ENCODE data around the gene TCF7L1. TPM values are rescaled to one million over a fixed set of nuclear protein-coding genes. Genes with fewer than 3 reads are reported as not detected.
A peak's percentile ranks its signal among the peaks of the same experiment; 100 is the strongest.

Gene TCF7L1
- polyA plus RNA-seq, 3 donors, result 0.05 to 0.09 TPM; not detected in 1

DNA sequence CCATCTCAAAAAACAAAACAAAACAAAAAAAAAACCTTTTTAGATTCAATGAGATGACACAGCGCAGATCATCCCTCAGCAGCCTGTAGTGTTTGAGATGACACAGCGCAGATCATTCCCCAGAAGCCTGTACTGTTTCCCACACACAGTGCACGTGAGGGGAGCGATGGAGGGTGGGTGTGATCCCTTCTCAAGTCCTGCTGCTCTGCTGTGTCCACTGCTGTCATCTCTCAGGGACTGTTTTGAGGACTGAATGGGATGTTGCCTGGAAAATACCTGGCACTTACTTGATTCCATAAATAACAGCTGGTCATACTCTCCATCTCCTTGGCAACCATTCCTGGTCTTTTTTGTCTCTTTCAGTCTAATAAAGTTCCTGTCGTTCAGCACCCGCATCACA, 168.9 kb downstream of the TCF7L1 start:
- H4K20me1 ChIP-seq (ENCODE audit: insufficient read depth, low read length), result no peaks in the 10 kb centered on the region
- H3K79me2 ChIP-seq (ENCODE audit: insufficient read depth, low read length), result no peaks in the 10 kb centered on the region
- Mint-ChIP-seq H3K27me3 (ENCODE audit: low read depth in 3 of 3) (peaks cover 7 to 13% (median 8%) of the 10 kb centered on the region in 3 donors), H3K36me3 (no peaks in the 10 kb centered on the region), H3K9me3 (no peaks in the 10 kb centered on the region), H3K4me1 (peaks cover 10% of the 10 kb centered on the region), H3K27ac (no peak overlapping the region), H3K4me3 (no peak overlapping the region)
- H3K4me1 ChIP-seq (ENCODE audit: control insufficient read depth in 1 of 2, insufficient read depth in 2 of 2, low read length in 2 of 2), result peaks cover 12% of the 10 kb centered on the region in 2 donors
- intact Hi-C loops (cut with micrococcal nuclease), result loop anchor here (2.0 to 5.0 kb wide), 2 partner anchors 35 to 37 kb away; no protein-coding TSS in a partner anchor
- TF ChIP-seq CTCF (IDR thresholded peaks at IDR 0.05), result no peak
- DNase-seq, result no peak
- no peaks in the 10 kb centered on the region for H3K9me3 ChIP-seq (replicated peaks in 1 of 2; ENCODE audit: control insufficient read depth in 1 of 2, insufficient read depth in 1 of 2, low read length in 2 of 2)
- no peak overlapping the region for H3K4me2 ChIP-seq (replicated peaks; ENCODE audit: extremely low read depth, low read length, poor library complexity, severe bottlenecking)
- H3K9ac ChIP-seq (ENCODE audit: insufficient read depth, low read length, poor library complexity, severe bottlenecking), result no peak overlapping the region
- H3K27me3 ChIP-seq (ENCODE audit: control insufficient read depth in 2 of 2, insufficient read depth in 2 of 2, low read length in 2 of 2), result no peaks in the 10 kb centered on the region
- no peaks in the 10 kb centered on the region for H3K36me3 ChIP-seq (replicated peaks in 1 of 2; ENCODE audit: control insufficient read depth in 1 of 2, insufficient read depth in 2 of 2, low read length in 2 of 2)
- 96% methylated on average over 3 of the region's 6 CpGs for WGBS (ENCODE audit: insufficient coverage)
- H3K4me3 ChIP-seq (replicated peaks in 1 of 3; ENCODE audit: low read depth in 2 of 3, low read length in 3 of 3), result no peak overlapping the region
- H2AFZ ChIP-seq (ENCODE audit: insufficient read depth, low read depth, low read length, poor library complexity, severe bottlenecking), result no peak overlapping the region
- H3K27ac ChIP-seq (ENCODE audit: low read depth in 1 of 2, low read length in 2 of 2), result no peak overlapping the region

DNA sequence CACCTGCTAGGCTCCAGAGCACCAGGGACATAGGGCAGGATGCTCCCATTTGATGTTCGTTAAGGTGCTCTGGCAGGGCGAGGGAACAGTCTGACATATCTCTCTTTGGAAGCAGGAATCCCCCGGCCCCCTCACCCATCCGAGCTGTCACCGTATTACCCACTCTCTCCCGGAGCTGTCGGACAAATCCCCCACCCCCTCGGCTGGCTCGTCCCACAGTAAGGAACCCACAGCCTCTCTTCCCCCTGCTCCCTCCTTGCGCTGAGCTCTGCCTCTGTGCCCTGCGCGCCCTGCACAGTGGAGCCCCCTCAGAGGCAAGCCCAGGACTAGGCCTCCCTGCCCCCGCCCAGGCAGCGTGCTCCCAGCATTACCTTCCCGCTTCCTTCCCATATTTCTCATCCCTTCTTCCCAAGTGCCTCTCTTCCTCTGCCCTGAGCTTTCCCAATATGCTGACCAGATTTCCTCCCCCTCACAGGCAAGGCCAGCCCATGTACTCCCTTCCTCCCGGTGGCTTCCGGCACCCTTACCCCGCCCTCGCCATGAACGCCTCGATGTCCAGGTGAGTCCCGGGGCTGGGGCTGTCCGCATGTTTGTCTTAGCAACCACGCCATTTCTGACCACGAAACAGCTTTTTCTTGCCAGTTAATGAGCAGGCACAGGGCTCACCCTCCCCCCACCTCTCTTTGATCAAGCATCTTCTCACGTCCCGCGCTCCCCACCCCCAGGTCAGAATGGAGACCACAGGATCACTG, 170.8 kb downstream of the TCF7L1 start:
- DNase-seq, result no peak
- Histone ChIP-seq H2AFZ (ENCODE audit: insufficient read depth, low read depth, low read length, poor library complexity, severe bottlenecking) (no peak overlapping the region), H3K4me1 (ENCODE audit: control insufficient read depth in 1 of 2, insufficient read depth in 2 of 2, low read length in 2 of 2) (peaks cover 28 to 31% of the 10 kb centered on the region in 2 donors), H3K27ac (ENCODE audit: low read depth in 1 of 2, low read length in 2 of 2) (no peak overlapping the region), H3K9me3 (replicated peaks in 1 of 2; ENCODE audit: control insufficient read depth in 1 of 2, insufficient read depth in 1 of 2, low read length in 2 of 2) (no peaks in the 10 kb centered on the region), H3K79me2 (ENCODE audit: insufficient read depth, low read length) (no peaks in the 10 kb centered on the region), H3K4me3 (replicated peaks in 1 of 3; ENCODE audit: low read depth in 2 of 3, low read length in 3 of 3) (no peak overlapping the region), H4K20me1 (ENCODE audit: insufficient read depth, low read length) (no peaks in the 10 kb centered on the region), H3K27me3 (ENCODE audit: control insufficient read depth in 2 of 2, insufficient read depth in 2 of 2, low read length in 2 of 2) (no peaks in the 10 kb centered on the region), H3K4me2 (replicated peaks; ENCODE audit: extremely low read depth, low read length, poor library complexity, severe bottlenecking) (no peak overlapping the region), H3K36me3 (replicated peaks in 1 of 2; ENCODE audit: control insufficient read depth in 1 of 2, insufficient read depth in 2 of 2, low read length in 2 of 2) (no peaks in the 10 kb centered on the region), H3K9ac (ENCODE audit: insufficient read depth, low read length, poor library complexity, severe bottlenecking) (no peak overlapping the region)
- Mint-ChIP-seq H3K27me3 (ENCODE audit: low read depth in 3 of 3) (peaks cover 9 to 13% (median 9%) of the 10 kb centered on the region in 3 donors), H3K27ac (peak overlapping the region in 2 of 7 donors; percentile 6 to 68), H3K9me3 (no peaks in the 10 kb centered on the region), H3K36me3 (no peaks in the 10 kb centered on the region), H3K4me1 (peaks cover 24% of the 10 kb centered on the region), H3K4me3 (no peak overlapping the region)
- 84% methylated on average over 28 of the region's 28 CpGs for WGBS (ENCODE audit: insufficient coverage)
- no peak for TF ChIP-seq CTCF (IDR thresholded peaks at IDR 0.05)
- intact Hi-C loops (cut with micrococcal nuclease), result loop anchor here (2.0 to 5.0 kb wide), 2 partner anchors 37 to 39 kb away; no protein-coding TSS in a partner anchor

Measured in CD14-positive monocyte (primary cell).